NK-92 treated with Interleukin-12 subunit alpha and Interleukin-12 subunit beta, amount 100 ng/mL, for 24 hours (cell line): Measurements from ENCODE around the gene GPRIN2.
"Not testable (repeated sequence)": the region's sequence is repeated elsewhere in the genome, so short reads cannot be mapped to it uniquely, and the experiment has no call there.

Source experiments
- DNase-seq: peaks from one replicate; lab custom pipeline; 2025; lab: John Stamatoyannopoulos, UW

GPRIN2 gene

DNA sequence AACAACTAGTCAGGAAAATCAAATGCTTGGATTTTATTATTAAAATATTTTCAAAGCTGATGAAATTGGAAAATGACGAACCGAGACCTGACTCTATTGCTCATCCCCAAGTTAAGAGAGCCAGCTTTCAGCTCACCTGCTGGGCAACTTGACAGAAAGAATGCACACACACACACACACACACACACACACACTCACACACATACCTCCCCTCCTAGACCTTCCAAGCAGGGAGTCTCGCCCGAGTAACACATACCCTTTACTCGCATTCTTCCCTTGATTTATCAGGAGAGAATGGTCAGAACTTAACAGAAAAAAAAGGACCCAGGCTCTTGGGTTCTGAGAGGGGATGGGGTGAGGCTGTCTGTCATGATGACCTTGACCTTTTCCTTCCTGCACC lies 19.1 kb downstream of the GPRIN2 start:
- DNase-seq = no peak

- DNase-seq = no peak
These were observed 19.7 kb downstream of the GPRIN2 start for GRCh38 chr10:46536781-46537180.

GRCh38 chr10:46536171-46536570 lies 20.3 kb downstream of the GPRIN2 start:
- DNase-seq = no peak

DNA sequence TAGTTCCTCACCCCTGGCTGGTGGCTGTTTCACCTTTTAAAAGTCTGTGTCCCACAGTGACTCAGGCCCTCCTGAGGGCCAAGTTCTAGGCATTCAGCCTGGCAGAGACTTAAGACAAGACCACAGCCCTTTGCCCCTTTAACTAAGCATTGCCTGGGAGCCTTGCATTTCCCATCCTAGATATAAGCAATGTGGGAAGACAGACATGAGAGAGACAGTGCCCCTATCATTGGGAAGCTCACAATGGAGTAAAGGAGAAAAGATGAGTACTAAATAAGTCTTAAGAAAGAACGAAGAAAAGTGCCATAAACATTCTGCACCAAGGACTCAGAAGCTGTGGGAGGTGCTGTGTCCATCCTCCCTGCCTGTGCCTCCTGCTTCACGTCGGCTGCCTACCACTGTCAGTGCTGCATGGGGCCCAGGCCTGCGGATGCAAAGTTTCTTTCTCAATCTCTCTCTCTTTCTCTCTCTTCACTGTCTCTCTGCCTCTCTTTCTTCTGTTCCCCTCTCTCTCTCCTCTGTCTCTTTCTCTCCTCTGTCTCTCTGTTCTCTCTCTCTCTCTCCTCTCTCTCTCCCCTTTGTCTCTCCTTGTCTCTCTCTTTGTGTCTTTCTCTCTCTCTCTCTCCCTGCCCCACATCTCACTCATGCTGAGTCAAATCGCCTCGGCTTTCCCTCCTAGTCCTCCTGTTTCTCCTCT lies 21.5 kb downstream of the GPRIN2 start:
- no peak for DNase-seq

DNA sequence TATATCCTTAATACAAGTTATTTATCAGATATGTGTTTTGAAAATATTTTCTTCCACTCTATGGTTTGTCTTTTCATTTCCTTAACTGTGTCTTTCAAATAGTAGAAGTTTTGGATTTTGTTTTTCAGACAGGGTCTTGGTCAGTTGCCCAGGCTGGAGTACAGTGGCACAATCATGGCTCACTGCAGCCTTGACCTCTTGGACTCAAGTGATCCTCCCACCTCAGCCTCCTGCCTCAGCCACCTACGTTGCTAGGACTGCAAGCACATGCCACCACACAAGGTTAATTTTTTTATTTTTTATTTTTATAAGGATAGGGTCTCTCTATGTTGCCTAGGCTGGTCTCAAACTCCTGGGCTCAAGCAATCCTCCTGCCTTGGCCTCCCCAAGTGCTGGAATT lies 24.2 kb downstream of the GPRIN2 start:
- not testable (repeated sequence) for DNase-seq

DNA sequence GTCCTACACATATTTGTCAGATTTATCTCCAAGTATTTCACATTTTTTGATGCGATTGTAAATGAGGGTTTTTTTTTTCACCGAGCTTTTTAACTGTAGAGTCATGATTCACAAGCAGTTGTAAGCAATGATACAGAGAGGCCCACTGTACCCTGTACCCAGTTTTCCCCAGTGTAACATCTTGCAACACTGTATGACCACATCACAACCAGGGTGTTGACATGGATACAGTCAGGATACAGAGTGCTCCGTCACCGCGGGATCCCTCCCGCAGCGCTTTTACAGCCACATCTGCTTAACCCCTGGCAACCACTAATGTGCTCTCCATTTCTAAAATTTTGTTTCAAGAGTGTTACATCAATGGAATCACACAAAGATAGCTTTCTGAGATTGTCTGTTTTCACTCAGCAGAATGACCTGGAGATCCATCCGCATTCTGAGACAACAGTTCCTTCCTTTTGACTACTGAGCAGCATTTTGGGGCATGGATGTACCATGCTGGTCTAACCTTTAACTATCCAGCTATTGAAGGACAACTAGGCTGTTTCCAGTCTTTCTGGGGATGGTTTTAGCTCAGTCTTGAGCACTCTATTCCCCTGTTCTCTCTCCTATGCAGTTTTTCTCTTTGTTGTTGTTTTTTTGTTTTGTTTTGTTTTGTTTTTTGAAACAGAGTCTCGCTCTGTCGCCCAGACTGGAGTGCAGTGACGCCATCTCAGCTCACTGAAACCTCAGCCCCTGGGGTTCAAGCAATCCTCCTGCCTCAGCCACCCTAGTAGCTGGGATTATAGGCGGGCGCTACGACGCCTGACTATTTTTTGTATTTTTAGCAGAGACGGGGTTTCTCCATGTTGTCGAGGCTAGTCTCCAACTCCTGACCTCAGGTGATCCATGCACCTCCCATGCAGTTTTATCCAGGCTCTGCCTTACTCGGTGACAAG lies 25.9 kb downstream of the GPRIN2 start:
- DNase-seq = no peak

GRCh38 chr10:46529742-46530141 lies 26.7 kb downstream of the GPRIN2 start:
- DNase-seq = not testable (repeated sequence)

- DNase-seq = no peak
These were observed 27.5 kb downstream of the GPRIN2 start for GRCh38 chr10:46528675-46529615.

GRCh38 chr10:46528171-46528671 lies 28.2 kb downstream of the GPRIN2 start:
- DNase-seq = no peak

DNA sequence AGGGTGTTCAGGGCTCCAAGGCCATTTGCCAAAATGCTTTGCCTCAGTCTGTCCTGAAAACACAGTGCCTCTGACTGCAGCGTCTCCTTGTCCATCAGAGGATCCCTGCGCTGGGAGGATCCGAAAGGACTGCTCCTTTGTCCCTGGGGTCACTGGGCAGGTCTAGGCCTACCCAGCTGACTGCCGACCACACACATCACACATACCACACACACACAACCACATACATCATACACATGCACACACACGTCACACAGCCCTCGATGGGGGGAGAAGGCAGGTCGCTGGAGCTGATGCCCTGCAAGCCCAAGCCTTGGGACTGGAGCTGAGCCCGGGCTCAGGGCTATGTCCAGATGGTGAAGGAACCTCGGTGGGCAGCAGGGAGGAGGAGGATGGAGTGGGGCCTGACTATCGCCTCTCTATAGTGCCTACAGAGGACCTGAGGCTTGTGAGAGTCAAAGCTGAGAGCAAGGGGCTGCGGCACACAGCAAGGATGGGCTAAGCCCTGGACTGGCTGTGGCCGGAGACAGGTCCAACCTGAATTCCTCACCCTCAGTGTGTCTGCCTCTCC lies 29.1 kb downstream of the GPRIN2 start:
- no peak for DNase-seq

DNA sequence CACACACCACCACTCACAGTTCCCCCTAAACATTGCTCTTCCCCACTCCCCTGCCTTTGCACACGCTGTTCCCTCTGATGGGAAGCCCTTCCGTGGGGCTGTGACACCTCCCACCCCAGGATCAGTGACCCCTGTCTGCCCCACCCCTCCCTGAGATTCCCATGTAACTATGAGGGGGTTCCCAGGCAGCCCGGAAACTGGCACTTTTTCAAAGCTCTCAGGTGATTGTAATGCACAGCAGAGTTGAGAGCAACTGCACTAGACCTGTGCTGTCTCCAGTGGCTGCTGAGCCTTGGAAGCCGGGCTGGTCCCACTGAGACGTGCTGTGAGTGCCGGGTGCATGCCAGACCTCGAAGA lies 29.8 kb downstream of the GPRIN2 start:
- DNase-seq = no peak

DNA sequence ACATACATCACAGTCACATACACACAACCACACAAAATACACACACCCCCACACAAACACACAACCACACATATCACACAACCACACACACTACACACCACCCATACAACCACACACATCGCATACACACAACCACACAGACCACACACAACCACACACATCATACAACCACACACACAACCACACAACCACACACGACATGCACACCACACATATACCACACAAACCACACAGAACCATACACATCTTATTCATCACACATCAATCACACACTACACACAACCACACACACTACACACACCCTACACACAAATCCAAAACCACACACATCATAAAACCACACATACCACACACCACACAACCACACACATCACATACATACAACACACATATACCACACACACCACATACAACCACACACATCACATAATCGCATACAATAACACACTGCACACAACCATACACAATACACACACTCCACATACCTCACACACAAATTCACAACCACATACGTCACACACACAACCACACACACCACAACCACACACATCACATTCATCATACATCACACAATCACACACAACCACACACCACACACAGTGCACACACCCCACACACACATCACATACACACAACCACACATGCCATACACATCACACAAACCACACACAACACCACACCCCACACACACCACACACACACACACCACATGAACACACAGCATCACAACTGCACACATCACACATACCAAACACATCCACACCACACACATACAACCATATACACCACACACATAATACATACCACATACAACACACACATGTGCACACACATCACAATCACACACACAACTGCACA lies 30.4 kb downstream of the GPRIN2 start:
- DNase-seq = no peak

- DNase-seq = no peak
These were observed 31.2 kb downstream of the GPRIN2 start for GRCh38 chr10:46525177-46525823.

DNA sequence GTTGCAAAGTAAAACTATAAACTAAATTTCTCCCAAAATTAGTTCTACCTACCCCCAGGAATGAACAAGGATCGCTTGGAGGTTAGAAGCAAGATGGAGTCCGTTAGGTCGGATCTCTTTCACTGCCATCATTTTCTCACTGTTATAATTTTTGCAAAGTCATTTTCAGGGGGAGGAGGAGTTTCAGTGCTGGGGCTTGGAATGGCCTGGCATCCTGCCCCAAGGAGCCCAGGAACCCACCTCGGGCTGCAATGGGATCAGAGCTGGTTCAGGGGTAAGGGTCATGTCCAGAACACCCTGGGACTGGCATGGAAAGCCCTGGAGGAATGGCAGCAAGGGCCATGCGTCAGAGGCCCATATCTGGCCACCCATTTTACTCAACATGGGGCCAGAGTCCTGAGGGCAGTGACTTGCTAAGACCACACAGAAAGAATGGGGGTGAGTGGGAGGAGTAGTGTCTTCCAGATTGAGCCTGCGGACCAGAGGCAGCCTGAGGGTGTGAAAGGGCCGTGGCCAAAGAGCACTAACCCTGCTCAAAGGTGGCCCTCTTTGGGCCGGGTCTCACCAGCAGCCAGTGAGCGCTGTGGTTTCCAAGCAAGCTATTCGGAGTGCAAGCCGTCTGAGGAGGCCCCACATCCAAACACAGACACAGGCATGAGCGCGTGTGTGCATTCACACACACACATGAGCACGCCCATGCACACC lies 31.8 kb downstream of the GPRIN2 start:
- DNase-seq = no peak

GRCh38 chr10:46523962-46524471 lies 32.4 kb downstream of the GPRIN2 start:
- no peak for DNase-seq

GRCh38 chr10:46523119-46523961 lies 33.1 kb downstream of the GPRIN2 start:
- no peak for DNase-seq

DNA sequence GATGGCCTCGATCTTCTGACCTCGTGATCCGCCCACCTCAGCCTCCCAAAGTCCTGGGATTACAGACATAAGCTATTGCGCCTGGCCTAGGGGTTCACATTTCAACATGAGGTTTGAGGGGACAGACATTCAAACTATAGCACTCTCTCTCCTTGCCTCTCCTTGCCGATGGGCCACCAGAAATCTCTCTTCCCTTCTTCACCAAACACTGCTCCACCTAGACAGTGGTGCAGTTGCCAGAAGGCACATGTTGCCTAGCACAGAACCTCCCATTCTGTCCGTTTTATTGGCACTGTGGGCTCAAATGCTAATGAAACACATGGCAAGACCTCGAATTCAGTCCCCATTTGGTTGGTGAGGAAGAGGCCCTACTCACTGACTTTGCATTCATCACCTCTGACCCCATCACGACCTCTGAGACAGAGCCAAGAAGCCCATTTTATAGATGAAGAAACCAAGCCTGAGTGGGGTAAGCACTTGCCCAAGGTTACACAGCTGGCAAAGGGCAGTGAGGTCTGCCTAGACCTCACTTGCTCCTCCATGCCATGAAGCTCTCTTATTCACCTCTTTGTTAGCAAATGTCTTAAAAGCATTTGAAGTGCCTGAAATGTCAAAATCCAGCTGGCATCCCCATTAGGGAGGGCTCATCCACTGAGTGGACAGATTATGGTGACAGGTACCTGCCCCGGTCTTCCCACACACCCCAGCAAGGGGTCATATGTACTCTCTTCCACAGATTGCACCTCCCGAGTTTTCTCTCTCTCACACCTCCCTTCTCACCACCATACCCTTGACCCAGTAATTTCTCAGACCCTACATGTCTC lies 34.0 kb downstream of the GPRIN2 start:
- no peak for DNase-seq
